Testis (tissue), 2 donors: ENCODE data around the gene TMA7.

Source experiments
- POLR2A ChIP-seq: fragments of 450-650 bp; IDR thresholded peaks from one replicate; pipeline ENCODE4 v1.6.1; 2017; ENCODE audit warnings: antibody characterized with exemption, mild to moderate bottlenecking, moderate library complexity
- TF ChIP-seq, protein P1 (sequence below), 3 experiments: fragments of 450-650 bp in 2 of 3; fragments of 200-600 bp in 1 of 3; sonication (generic) in 1 of 3; IDR thresholded peaks; one replicate each; pipeline ENCODE4 v1.5.1; 2016 to 2019; ENCODE audit warnings: antibody characterized with exemption in 3 of 3, mild to moderate bottlenecking in 2 of 3, moderate library complexity in 1 of 3

DNA sequence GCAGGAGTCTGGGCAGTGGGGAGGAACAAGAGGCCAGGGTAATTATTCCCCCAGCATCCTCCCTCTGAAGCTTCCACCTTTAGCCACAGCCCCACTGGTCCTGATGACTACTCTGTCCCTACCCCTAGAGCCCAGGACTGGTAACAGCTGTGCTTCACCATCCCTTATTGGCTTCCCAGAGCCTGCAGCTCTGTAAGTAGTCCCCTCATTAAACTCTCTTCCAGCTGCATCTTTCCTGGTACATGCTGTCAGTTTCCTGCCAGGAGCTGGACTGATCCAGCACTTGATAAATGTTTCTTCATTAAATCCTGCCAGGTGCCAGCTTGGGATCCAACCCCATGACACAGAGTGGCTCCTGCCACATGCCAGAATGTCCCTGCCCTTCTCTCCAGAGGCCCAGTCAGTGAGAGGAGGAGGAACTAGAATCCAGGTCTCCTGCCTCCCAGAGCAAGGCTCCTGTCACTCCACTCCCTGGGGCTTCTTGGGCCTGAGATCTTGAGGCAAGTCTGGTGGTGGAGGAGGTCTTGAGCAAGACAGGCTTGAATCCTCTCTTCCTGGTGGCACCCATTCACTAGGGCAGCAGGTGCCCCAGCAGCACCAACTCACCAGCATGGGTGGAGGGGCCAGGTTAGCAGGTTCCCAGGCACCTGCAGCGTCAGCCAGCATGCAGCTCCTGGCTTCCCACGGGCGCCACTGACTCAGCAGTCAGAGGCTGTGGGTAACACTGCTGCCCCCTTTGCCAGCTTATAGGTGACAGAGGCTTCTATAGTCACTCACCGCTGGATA lies 40.5 kb upstream of the TMA7 start:
- TF ChIP-seq, protein P1, sequence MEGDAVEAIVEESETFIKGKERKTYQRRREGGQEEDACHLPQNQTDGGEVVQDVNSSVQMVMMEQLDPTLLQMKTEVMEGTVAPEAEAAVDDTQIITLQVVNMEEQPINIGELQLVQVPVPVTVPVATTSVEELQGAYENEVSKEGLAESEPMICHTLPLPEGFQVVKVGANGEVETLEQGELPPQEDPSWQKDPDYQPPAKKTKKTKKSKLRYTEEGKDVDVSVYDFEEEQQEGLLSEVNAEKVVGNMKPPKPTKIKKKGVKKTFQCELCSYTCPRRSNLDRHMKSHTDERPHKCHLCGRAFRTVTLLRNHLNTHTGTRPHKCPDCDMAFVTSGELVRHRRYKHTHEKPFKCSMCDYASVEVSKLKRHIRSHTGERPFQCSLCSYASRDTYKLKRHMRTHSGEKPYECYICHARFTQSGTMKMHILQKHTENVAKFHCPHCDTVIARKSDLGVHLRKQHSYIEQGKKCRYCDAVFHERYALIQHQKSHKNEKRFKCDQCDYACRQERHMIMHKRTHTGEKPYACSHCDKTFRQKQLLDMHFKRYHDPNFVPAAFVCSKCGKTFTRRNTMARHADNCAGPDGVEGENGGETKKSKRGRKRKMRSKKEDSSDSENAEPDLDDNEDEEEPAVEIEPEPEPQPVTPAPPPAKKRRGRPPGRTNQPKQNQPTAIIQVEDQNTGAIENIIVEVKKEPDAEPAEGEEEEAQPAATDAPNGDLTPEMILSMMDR (IDR thresholded peaks at IDR 0.05), result no peak
- TF ChIP-seq POLR2A, result no peak
